Progenitor cell of endocrine pancreas (in vitro differentiated cells): Measurements from ENCODE around the gene HOXA11. TPM values are rescaled to one million over a fixed set of nuclear protein-coding genes. Genes with fewer than 3 reads are reported as not detected.
A peak's percentile ranks its signal among the peaks of the same experiment; 100 is the strongest.

Experiments used
- DNase-seq: peaks from one replicate; pipeline ENCODE4 v3.0.0; 2021; ENCODE audit warnings: low spot score; ENCODE audit not compliant: unreplicated experiment
- H3K27ac Mint-ChIP-seq: 2 replicates; pipeline ENCODE4 v1.8.0; 2021; ENCODE audit warnings: mild to moderate bottlenecking, moderate library complexity, mixed read lengths
- H3K27me3 Mint-ChIP-seq: 2 replicates; pipeline ENCODE4 v1.8.0; 2021; ENCODE audit warnings: mixed read lengths
- H3K36me3 Mint-ChIP-seq: 2 replicates; pipeline ENCODE4 v1.8.0; 2022; ENCODE audit warnings: mixed read lengths; ENCODE audit not compliant: insufficient read depth
- H3K4me1 Mint-ChIP-seq: 2 replicates; pipeline ENCODE4 v1.8.0; 2021; ENCODE audit warnings: low read depth, mixed read lengths
- H3K4me3 Mint-ChIP-seq: 2 replicates; pipeline ENCODE4 v1.8.0; 2021; ENCODE audit warnings: low read depth, mild to moderate bottlenecking, moderate library complexity, mixed read lengths
- H3K9me3 Mint-ChIP-seq: 2 replicates; pipeline ENCODE4 v1.8.0; 2021; ENCODE audit warnings: low read depth, mixed read lengths
- CTCF ChIP-seq: fragments of 200-600 bp; sonication (generic); IDR thresholded peaks from one replicate; pipeline ENCODE4 v1.5.0; 2021; ENCODE audit warnings: antibody characterized with exemption, mild to moderate bottlenecking; ENCODE audit not compliant: unreplicated experiment
- total RNA-seq: library from RNA; stranded (reverse); gene quantifications from 2 replicates; pipeline ENCODE4 v1.2.1, GENCODE V29; 2021

The HOXA11 gene
- total RNA-seq, 1 donor from 2014 or later: not detected

DNA sequence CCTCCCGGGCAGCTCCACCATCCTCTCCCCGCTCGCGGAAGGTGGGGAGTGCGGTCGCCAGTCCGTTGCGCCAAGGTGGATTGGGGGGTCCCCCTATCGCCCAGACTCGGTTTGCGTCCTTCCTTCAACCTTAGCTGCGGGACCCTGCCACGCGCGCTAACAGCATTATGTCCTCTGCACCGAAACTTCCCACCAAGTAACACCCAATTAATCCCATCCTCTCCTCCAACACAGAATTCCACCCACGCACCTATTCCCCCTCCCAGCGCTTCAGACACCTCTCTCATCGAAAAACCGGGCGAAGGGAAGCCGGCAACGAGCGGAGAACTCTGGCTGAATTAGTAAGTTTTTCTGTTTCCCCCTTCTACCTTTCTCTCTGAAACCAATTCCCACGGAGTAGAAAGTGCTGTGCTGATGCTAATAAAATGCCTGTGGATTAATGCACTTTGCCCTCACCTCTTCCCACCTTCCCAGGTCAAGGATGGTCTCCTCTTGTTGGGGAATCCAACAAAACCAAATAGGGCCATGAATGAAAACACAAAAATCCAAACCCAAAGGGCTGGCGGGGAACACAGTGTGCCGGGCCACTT is 33.6 kb downstream of the HOXA11 start:
- Mint-ChIP-seq H3K4me1 (peaks cover 18% of the 10 kb centered on the region), H3K27me3 (peaks cover 90% of the 10 kb centered on the region), H3K36me3 (peaks cover 2% of the 10 kb centered on the region), H3K4me3 (peak overlapping the region; percentile 66), H3K9me3 (no peaks in the 10 kb centered on the region), H3K27ac (no peak overlapping the region)
- DNase-seq: no peak
- no peak for TF ChIP-seq CTCF

GRCh38 chr7:27150568-27151340 is 34.3 kb downstream of the HOXA11 start:
- Mint-ChIP-seq H3K9me3 (no peaks in the 10 kb centered on the region), H3K27me3 (peaks cover 90% of the 10 kb centered on the region), H3K4me3 (peak overlapping the region; percentile 66), H3K27ac (no peak overlapping the region), H3K36me3 (peaks cover 3% of the 10 kb centered on the region), H3K4me1 (peaks cover 17% of the 10 kb centered on the region)
- peak; percentile 63 for DNase-seq
- peak; percentile 87 for TF ChIP-seq CTCF

GRCh38 chr7:27149842-27150567 is 35.0 kb downstream of the HOXA11 start:
- H3K4me1 Mint-ChIP-seq: peaks cover 15% of the 10 kb centered on the region

DNA sequence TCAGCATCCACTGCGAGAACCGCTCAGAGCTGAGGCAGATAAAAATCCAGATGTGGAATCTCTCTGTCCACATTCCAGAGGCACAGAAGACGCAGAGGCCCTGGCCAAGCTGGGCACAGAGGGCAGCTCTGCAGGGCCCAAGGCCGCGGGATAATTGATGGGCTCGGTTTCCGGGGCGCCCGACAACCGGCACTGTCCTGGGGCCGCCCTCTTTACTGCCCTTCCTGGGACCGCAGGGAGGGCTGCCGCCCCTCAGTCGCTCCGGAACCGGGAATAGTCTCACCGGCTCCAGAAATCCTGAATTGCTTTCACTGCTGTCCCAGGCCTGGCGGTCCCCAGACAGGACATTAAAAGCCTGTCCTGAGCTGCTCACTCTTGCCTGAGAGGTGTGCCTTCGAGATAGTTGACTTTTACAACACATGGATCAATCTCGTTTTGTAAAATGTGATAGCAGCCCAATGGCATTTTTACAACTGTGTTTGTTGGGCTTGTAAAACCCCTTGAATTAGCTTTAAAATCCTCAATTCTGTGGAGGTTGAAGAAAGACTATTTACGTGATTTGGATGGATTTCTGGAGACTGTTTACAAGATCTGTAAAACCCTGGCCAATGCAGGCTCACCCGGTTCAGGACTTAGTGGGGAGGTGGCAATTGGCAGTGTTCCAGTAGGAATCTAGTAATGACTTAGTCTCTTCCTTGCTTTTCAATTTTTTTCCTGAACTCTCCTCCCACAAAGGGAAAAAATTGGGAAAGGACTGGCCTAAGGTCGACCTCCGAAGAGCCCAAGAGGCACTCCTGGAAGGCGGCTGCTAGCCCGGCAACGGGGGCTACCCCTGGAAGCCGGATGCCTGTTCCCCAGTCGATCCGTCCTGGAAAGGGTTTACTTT is 36.0 kb downstream of the HOXA11 start:
- DNase-seq: no peak
- no peak for TF ChIP-seq CTCF
- no peaks in the 10 kb centered on the region for H3K9me3 Mint-ChIP-seq
- peak overlapping the region; percentile 21 for H3K4me3 Mint-ChIP-seq
- peaks cover 14% of the 10 kb centered on the region for H3K4me1 Mint-ChIP-seq
- peaks cover 2% of the 10 kb centered on the region for H3K36me3 Mint-ChIP-seq
- no peak overlapping the region for H3K27ac Mint-ChIP-seq
- peaks cover 90% of the 10 kb centered on the region for H3K27me3 Mint-ChIP-seq

More at GRCh38 chr7:27149842-27150567, 35.0 kb downstream of the HOXA11 start:
- H3K27ac Mint-ChIP-seq: no peak overlapping the region
- H3K27me3 Mint-ChIP-seq: peaks cover 90% of the 10 kb centered on the region
- peaks cover 3% of the 10 kb centered on the region for H3K36me3 Mint-ChIP-seq
- no peak for DNase-seq
- TF ChIP-seq CTCF: no peak
- H3K9me3 Mint-ChIP-seq: no peaks in the 10 kb centered on the region
- H3K4me3 Mint-ChIP-seq: no peak overlapping the region
